GM21367 (cell line): ENCODE results near the gene TNFAIP6.
"Not testable (repeated sequence)": the region's sequence is repeated elsewhere in the genome, so short reads cannot be mapped to it uniquely, and the experiment has no call there.

Experiments used
- ATAC-seq: cut with Tn5 transposase; IDR thresholded peaks from one replicate; pipeline ENCODE4 v1.9.1; 2021; ENCODE audit not compliant: unreplicated experiment

TNFAIP6 gene

GRCh38 chr2:151357359-151357758, at the start of gene TNFAIP6:
TNFAIP6 (plus strand) TSS chr2:151357592; CDS start chr2:151357667, 75 bp downstream.
- ATAC-seq, result no peak

GRCh38 chr2:151310313-151310712, 47.1 kb upstream of the TNFAIP6 start:
- ATAC-seq, result not testable (repeated sequence)

DNA sequence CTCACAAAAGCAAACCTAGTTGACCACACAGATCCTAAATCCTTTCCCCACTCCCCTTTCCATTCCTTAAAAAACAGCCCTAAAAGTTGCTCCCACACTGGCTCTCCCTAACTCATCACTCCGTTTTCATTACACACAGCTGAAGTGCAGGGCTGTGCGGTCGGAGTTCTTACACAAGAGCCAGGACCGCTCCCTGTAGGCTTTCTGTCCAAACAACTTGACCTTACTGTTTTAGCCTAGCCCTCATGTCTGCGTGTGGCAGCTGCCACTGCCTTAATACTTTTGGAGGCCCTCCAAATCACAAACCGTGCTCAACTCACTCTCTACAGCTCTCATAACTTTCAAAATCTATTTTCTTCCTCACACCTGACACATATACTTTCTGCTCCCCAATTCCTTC, 45.0 kb upstream of the TNFAIP6 start:
- ATAC-seq, result not testable (repeated sequence)

DNA sequence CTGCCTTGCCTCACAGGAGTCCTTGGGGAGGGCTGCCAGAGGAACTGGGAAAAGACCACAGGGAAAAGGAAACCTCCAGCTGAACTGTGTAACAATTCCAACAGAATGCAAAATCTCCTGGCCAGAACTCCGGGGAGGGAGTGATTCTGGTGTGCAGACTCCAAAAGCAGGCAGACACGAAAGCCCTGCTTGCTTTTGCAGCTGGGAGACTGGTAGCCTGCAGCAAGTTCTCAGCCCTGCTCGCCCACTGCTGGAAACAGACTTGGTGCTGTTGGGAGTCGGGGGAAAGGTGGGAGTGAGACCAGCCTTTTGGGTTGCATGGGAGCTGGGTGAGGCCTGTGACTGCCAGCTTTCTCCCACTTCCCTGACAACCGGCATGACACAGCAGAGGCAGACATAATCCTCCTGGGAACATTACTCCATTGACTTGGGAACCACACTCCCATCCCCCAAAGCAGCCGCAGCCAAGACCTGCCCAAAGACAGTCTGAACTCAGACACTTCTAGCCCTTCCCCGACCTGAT, 42.0 kb upstream of the TNFAIP6 start:
- ATAC-seq, result no peak

DNA sequence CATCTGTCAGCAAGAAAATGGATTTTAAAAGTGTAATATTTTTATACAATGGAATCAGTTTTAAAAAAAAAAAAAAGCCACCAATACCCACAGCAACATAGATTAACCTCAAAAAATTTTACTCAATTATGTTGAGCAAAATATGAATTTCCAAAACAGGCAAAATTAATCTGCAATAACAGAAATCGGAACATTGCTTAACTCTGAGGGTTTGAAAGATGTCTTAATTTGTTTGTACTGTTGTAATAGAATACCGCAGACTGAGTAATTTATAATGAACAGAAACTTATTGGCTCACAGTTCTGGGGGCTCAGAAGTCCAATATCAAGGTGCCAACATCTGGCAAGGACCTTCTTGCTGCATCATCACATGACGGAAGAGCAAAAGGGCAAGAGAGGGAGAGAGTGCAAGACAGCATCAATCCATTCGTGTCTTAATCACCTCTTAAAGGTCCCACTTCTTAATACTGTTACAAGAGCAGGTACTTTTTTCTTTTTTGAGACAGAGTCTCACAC, 31.8 kb upstream of the TNFAIP6 start:
- ATAC-seq, result no peak

GRCh38 chr2:151326554-151326953, 30.8 kb upstream of the TNFAIP6 start:
- no peak for ATAC-seq

GRCh38 chr2:151329998-151330397, 27.4 kb upstream of the TNFAIP6 start:
- no peak for ATAC-seq

- ATAC-seq, result no peak
Measured at GRCh38 chr2:151333083-151333482, 24.3 kb upstream of the TNFAIP6 start.

DNA sequence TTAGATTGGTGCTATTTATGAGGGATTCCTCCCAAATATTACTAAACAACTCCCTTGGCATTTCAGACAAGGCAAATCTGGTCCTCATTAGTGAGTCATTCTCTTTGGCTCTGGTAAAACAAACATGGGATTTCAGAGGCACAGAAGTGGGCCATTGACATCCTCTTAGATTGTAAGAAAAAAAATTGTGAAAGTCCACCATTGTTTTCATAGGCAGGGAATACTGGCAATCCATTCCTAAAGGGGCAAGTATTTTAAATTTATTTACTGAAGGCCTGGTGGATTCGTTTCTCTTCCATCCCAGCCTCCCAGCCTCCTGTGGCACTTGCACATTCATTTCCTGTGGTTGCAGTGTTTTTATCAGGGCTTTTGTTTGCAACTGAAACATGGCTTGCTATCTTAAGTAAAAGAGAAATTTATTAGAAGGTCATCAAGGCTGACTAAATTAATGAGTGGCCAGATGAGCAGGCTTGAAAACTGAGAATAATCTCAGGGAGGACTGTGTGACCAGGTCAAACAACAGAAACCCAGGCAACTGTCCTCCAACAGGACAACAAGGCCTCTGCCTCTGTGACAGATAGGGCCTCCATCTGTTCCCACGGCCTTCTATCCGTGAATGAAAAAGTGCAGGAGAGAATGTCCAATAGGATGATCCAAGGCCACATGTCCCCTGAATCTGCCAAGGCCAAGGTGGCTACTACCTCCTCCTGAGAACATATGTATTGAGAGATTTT, 23.1 kb upstream of the TNFAIP6 start:
- ATAC-seq, result no peak

GRCh38 chr2:151336863-151337371, 20.5 kb upstream of the TNFAIP6 start:
- ATAC-seq, result no peak

DNA sequence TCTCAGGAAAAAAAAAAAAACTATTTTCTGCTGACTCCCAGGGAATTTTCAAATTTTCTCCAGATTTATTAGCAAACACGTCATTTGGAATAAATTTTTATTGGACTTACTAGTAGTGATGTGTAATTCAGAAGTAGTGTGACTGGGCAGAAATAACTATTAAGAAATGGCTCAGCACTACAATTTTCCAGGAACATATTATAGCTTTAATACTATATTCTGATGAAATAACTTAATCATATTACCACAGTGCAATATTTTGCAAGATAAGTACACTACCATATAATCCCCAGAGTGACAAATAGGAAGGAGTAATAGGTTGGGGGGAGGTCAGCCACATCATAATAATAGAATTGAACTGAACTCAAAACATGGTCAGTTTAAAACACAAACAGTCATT, 19.7 kb upstream of the TNFAIP6 start:
- no peak for ATAC-seq

GRCh38 chr2:151338115-151338514, 19.3 kb upstream of the TNFAIP6 start:
- no peak for ATAC-seq

GRCh38 chr2:151343073-151343472, 14.3 kb upstream of the TNFAIP6 start:
- ATAC-seq, result no peak

DNA sequence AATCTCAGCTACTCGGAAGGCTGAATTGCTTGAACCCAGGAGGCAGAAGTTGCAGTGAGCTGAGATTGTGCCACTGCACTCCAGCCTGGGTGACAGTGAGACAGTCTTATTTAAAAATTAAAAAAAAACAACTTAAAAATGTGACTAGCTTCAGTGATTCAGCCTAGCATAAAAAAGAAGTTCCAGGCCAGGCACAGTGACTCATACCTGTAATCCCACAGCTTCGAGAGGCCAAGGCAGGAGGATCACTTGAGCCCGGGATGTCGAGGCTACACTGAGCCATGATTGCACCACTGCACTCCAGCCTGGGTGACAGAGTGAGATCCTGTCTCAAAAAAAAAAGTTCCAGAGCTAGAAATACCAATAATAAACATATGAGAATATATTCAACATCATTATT, 13.2 kb upstream of the TNFAIP6 start:
- not testable (repeated sequence) for ATAC-seq

GRCh38 chr2:151344906-151345305, 12.5 kb upstream of the TNFAIP6 start:
- ATAC-seq, result no peak

- no peak for ATAC-seq
Measured at GRCh38 chr2:151347294-151347693, 10.1 kb upstream of the TNFAIP6 start.

DNA sequence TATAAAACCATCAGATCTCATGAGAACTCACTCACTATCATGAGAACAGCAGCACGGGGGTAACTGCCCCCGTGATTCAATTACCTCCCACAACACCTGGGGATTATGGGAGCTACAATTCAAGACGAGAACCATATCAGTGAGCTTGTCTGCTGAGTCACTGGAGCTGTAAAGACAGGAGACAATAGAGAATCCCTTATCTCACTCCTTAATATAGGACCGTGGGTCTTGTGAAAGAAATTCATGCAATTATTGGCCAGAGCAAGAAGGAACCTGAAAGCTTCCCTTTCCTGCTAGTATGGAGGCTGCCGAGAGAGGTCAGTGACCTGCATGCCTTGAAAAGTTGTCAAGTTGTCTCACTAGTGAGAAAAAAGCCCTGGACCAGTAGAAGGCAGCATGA, 9.5 kb upstream of the TNFAIP6 start:
- no peak for ATAC-seq

- ATAC-seq, result no peak
Measured at GRCh38 chr2:151350579-151351195, 6.7 kb upstream of the TNFAIP6 start.

GRCh38 chr2:151353995-151354394, 3.4 kb upstream of the TNFAIP6 start:
- ATAC-seq, result no peak

DNA sequence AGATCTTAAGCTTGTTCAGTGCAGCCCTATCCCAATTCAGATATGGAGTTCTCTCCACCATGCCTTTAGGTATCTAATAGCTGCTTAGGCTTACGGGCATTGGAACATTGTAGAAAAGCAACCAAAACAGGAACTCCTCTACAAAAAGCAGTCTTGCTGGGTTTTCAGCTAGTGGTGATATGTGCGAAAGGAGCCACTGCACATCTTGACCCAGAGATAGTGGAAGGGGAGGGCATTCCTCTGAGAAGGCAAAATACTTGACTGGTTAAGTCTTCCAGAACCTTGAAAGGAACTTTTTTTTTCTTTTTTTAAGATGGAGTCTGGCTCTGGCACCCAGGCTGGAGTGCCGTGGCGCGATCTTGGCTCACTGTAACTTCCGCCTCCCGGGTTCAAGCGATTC, 2.6 kb upstream of the TNFAIP6 start:
- no peak for ATAC-seq

DNA sequence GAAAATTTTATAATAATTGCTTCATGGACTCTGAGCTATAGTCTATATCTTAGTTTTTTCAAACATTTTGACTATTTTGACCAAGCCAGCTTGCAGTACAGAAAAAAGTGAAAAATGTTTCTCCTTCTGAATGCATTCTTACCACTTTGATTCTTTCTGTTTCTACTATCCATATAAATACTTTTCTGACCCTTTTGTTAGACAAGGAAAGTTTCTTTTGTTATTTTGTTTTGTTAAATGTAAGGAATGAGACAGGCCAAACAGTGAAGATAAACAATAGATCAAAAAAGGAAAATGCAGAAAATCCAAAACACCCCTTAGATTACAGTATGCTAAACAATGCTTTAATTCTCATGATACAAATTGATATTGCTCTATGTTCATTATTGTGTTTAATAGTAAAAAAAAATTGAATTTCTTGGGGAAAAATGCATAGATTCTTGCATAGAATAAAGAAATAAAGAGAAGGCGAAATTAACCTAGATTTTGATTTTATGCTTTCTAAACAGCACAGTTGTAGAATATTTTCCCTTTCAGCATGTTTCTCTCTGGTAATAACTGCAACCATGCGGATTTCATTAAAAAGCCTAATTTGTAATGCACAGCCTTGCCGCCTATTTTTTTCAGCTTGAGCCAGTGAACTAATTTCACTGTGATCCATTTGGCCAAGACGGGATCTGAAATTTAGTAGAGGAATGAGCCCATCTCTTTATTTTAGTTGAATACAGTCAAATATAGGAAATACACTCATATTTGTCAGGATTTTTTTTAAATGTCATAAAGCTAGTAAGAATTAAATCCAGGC, 976 bp downstream of the TNFAIP6 start:
- ATAC-seq, result no peak
